A549 (cell line): Measurements from ENCODE around the gene NID1. TPM values are rescaled to one million over a fixed set of nuclear protein-coding genes. Genes with fewer than 3 reads are reported as not detected.

Experiments used
- ATAC-seq, 2 experiments: fragments of 200-7000 bp in 1 of 2; fragments of >200 bp in 1 of 2; cut with Nextera tagmentation in 1 of 2; cut with Tn5 transposase in 1 of 2; 3 replicates each; pipeline versions ENCODE4 v1.8.0 to v1.9.1; 2018 to 2020; ENCODE audit warnings: mild to moderate bottlenecking in 1 of 2, moderate library complexity in 1 of 2
- CTCF ChIA-PET: fragments of 300-600 bp; sonication (Branson Sonifier 250); formaldehyde crosslinking; extraction: SDS; loops from one replicate; lab custom pipeline; 2021; ENCODE audit warnings: antibody characterized with exemption, inconsistent platforms; lab: Yijun Ruan, JAX
- POLR2A ChIA-PET: fragments of 350-600 bp; formaldehyde crosslinking; extraction: SDS; loops from one replicate; lab custom pipeline; 2021; ENCODE audit warnings: antibody characterized with exemption, inconsistent platforms; lab: Yijun Ruan, JAX
- DNase-seq, 2 experiments: peaks; one replicate each; pipeline versions ENCODE4 v3.0.0 to v3.0.0-alpha.2; 2011 to 2016; ENCODE audit warnings: low read depth in 1 of 2, low spot score in 1 of 2
- FAIRE-seq: peaks from 2 replicates; lab custom pipeline; 2011; peaks lifted over from hg19 to GRCh38; lab: Jason Lieb, UNC
- H3K27ac ChIP-seq, 2 experiments: fragments of >200 bp; sonication (Bioruptor Twin); formaldehyde crosslinking; 3 replicates each; pipeline ENCODE4 v1.5.1; 2016 to 2017
- H3K4me1 ChIP-seq: fragments of >200 bp; sonication (Bioruptor Twin); formaldehyde crosslinking; 3 replicates; pipeline ENCODE4 v1.6.1; 2016
- H3K4me2 ChIP-seq: fragments of >200 bp; sonication (Bioruptor Twin); formaldehyde crosslinking; 3 replicates; pipeline ENCODE4 v1.6.1; 2016
- H3K4me3 ChIP-seq: fragments of >200 bp; sonication (Bioruptor Twin); formaldehyde crosslinking; 3 replicates; pipeline ENCODE4 v1.5.1; 2016
- H3K9me3 ChIP-seq: fragments of >200 bp; sonication (Bioruptor Twin); formaldehyde crosslinking; 3 replicates; pipeline ENCODE4 v1.6.1; 2016
- BCL3 ChIP-seq: fragments of >200 bp; sonication (Bioruptor Twin); formaldehyde crosslinking; IDR thresholded peaks from 3 replicates; pipeline ENCODE4 v1.6.1; 2016
- CBX8 ChIP-seq: fragments of 200-600 bp; sonication (generic); IDR thresholded peaks from 2 replicates; pipeline ENCODE4 v1.6.1; 2016
- CHD2 ChIP-seq: fragments of 150-350 bp; IDR thresholded peaks from 2 replicates; pipeline ENCODE4 v1.6.1; 2014; ENCODE audit warnings: low read length; ENCODE audit not compliant: partially characterized antibody
- CHD4 ChIP-seq: fragments of 200-600 bp; sonication (generic); IDR thresholded peaks from 2 replicates; pipeline ENCODE4 v1.6.1; 2016; ENCODE audit warnings: antibody characterized with exemption, mild to moderate bottlenecking, borderline replicate concordance
- CTCF ChIP-seq: fragments of >200 bp; sonication (Bioruptor Twin); formaldehyde crosslinking; IDR thresholded peaks from 3 replicates; pipeline ENCODE4 v1.5.1; 2016
- EHMT2 ChIP-seq: fragments of 200-600 bp; sonication (generic); IDR thresholded peaks from 2 replicates; pipeline ENCODE4 v1.6.1; 2016; ENCODE audit warnings: antibody characterized with exemption, low read depth, mild to moderate bottlenecking, moderate library complexity
- EP300 ChIP-seq, 2 experiments: fragments of >200 bp; sonication (Bioruptor Twin); formaldehyde crosslinking; IDR thresholded peaks; 2 replicates in 1 of 2; 3 replicates in 1 of 2; pipeline ENCODE4 v1.6.1; 2016 to 2017
- FOXS1 ChIP-seq: fragments of 250-450 bp; sonication (Bioruptor Pico); IDR thresholded peaks from 2 replicates; pipeline ENCODE4 v1.5.0; 2020; ENCODE audit warnings: mild to moderate bottlenecking, moderate library complexity
- JUN ChIP-seq, 2 experiments: fragments of >200 bp; sonication (Bioruptor Twin); formaldehyde crosslinking; IDR thresholded peaks; 2 replicates in 1 of 2; 3 replicates in 1 of 2; pipeline ENCODE4 v1.6.1; 2016 to 2017
- KDM5A ChIP-seq: fragments of 200-600 bp; sonication (generic); IDR thresholded peaks from 2 replicates; pipeline ENCODE4 v1.6.1; 2016; ENCODE audit warnings: antibody characterized with exemption, mild to moderate bottlenecking
- MAX ChIP-seq: IDR thresholded peaks from 2 replicates; pipeline ENCODE4 v1.6.1; 2012
- MAZ ChIP-seq: fragments of 150-350 bp; IDR thresholded peaks from 2 replicates; pipeline ENCODE4 v1.6.1; 2014; ENCODE audit warnings: antibody characterized with exemption, low read depth, low read length, borderline replicate concordance
- NPAS2 ChIP-seq: fragments of 250-450 bp; sonication (Bioruptor Pico); IDR thresholded peaks from 2 replicates; pipeline ENCODE4 v1.8.0; 2022; ENCODE audit warnings: mild to moderate bottlenecking, moderate library complexity, borderline replicate concordance
- PBX3 ChIP-seq: IDR thresholded peaks from 2 replicates; pipeline ENCODE4 v1.6.1; 2012
- REST ChIP-seq: fragments of 200-600 bp; sonication (generic); IDR thresholded peaks from 2 replicates; pipeline ENCODE4 v1.6.1; 2016; ENCODE audit warnings: antibody characterized with exemption, mild to moderate bottlenecking, moderate library complexity
- RFX5 ChIP-seq: fragments of 450-650 bp; IDR thresholded peaks from 2 replicates; pipeline ENCODE4 v1.7.1; 2014; ENCODE audit warnings: antibody characterized with exemption, mild to moderate bottlenecking, moderate library complexity
- SMC3 ChIP-seq: fragments of >200 bp; sonication (Bioruptor Twin); formaldehyde crosslinking; IDR thresholded peaks from 3 replicates; pipeline ENCODE4 v1.6.1; 2018; ENCODE audit warnings: inconsistent platforms
- SREBF2 ChIP-seq: fragments of 450-650 bp; IDR thresholded peaks from 2 replicates; pipeline ENCODE4 v1.6.1; 2014; ENCODE audit warnings: mild to moderate bottlenecking, moderate library complexity
- USF2 ChIP-seq: fragments of 450-650 bp; IDR thresholded peaks from 2 replicates; pipeline ENCODE4 v1.6.1; 2014; ENCODE audit warnings: antibody characterized with exemption
- ZSCAN20 ChIP-seq: fragments of 250-450 bp; sonication (Bioruptor Pico); IDR thresholded peaks from 2 replicates; pipeline ENCODE4 v1.8.0; 2022; ENCODE audit warnings: mild to moderate bottlenecking, moderate library complexity
- WGBS: methylation state at CpG from one replicate; pipeline ENCODE4 v1.1.6; 2017; ENCODE audit errors: missing lambda C conversion rate; 5-methylcytosine and 5-hydroxymethylcytosine counted together
- polyA plus RNA-seq, 4 experiments: library from polyadenylated mRNA; depleted of rRNA in 3 of 4; stranded (reverse); fragments of >200 nt; fragmentation: RNase III in 1 of 4; extraction: RNeasy Plus Mini Kit Qiagen cat#74134 plus additional on column Dnase treatment in 1 of 4; gene quantifications; 2 replicates in 3 of 4; 3 replicates in 1 of 4; pipeline ENCODE4 v1.2.3, GENCODE V29; 2011 to 2017

Gene NID1
- polyA plus RNA-seq, 2 of the 4 experiments (the other 2 are of a cell fraction), result 6.8 to 10.5 TPM

GRCh38 chr1:236102611-236103010, 37.7 kb upstream of the NID1 start:
- TF ChIP-seq SMC3 (no peak), USF2 (no peak), BCL3 (no peak), CHD4 (no peak), RFX5 (no peak), ZSCAN20 (CRISPR knock-in tag) (no peak), EHMT2 (no peak), JUN (IDR thresholded peaks at IDR 0.05) (no peak), FOXS1 (CRISPR knock-in tag) (no peak), CTCF (no peak), MAX (no peak), PBX3 (no peak), SREBF2 (no peak), KDM5A (no peak), CBX8 (no peak), REST (no peak), MAZ (no peak), CHD2 (no peak), EP300 (IDR thresholded peaks at IDR 0.05) (no peak), NPAS2 (CRISPR knock-in tag) (no peak)
- TF ChIP-seq, all 56 proteins: peak for 0
- Histone ChIP-seq H3K27ac (no peak overlapping the region), H3K4me1 (no peaks in the 10 kb centered on the region), H3K4me2 (no peak overlapping the region), H3K4me3 (no peak overlapping the region), H3K9me3 (peaks cover 3% of the 10 kb centered on the region; the same call in 1 of the 3 replicates)
- DNase-seq (no peak), FAIRE-seq (no peak), ATAC-seq (no peak)
- WGBS, result 72% methylated on average over 11 of the region's 11 CpGs
- POLR2A ChIA-PET, result no interaction called here
- CTCF ChIA-PET, result interaction anchor here (0.7 to 7.7 kb wide), 11 partner anchors 11 to 1466 kb away, joined by 3 to 110 read pairs (median 3); no protein-coding TSS in a partner anchor
